Liver (tissue), 9 donors: Measurements from ENCODE around the gene USP24. TPM values are rescaled to one million over a fixed set of nuclear protein-coding genes. Genes with fewer than 3 reads are reported as not detected.

Experiments used
- DNase-seq: peaks from one replicate; pipeline ENCODE4 v3.0.0-alpha.2; 2017; ENCODE audit warnings: low spot score
- H3K27ac ChIP-seq, 2 donors: one replicate each; pipeline ENCODE4 v1.7.0; 2013; ENCODE audit warnings: inconsistent platforms in 2 of 2, low read length in 2 of 2, control low read depth in 1 of 2, low read depth in 1 of 2, mild to moderate bottlenecking in 1 of 2
- H3K27me3 ChIP-seq, 4 donors: one replicate each; pipeline versions ENCODE4 v1.6.1 to v1.7.0; 2013; ENCODE audit warnings: low read length in 3 of 4, inconsistent platforms in 1 of 4, mild to moderate bottlenecking in 1 of 4, moderate library complexity in 1 of 4; ENCODE audit not compliant: control insufficient read depth in 4 of 4, insufficient read depth in 4 of 4
- H3K36me3 ChIP-seq, 4 donors: one replicate each; pipeline versions ENCODE4 v1.6.1 to v1.7.0; 2013; ENCODE audit warnings: low read length in 3 of 4, mild to moderate bottlenecking in 3 of 4, low read depth in 1 of 4, moderate library complexity in 1 of 4; ENCODE audit not compliant: control insufficient read depth in 4 of 4, insufficient read depth in 3 of 4
- H3K4me1 ChIP-seq, 4 donors: one replicate each; pipeline versions ENCODE4 v1.6.1 to v1.7.0; 2013; ENCODE audit warnings: low read length in 3 of 4, mild to moderate bottlenecking in 3 of 4, moderate library complexity in 1 of 4; ENCODE audit not compliant: control insufficient read depth in 4 of 4, insufficient read depth in 4 of 4
- H3K4me3 ChIP-seq, 3 donors: one replicate each; pipeline versions ENCODE4 v1.6.1 to v1.7.0; 2013; ENCODE audit warnings: low read length in 3 of 3, control low read depth in 1 of 3, low read depth in 1 of 3, mild to moderate bottlenecking in 1 of 3
- H3K9ac ChIP-seq, 2 donors: one replicate each; pipeline ENCODE4 v1.7.0; 2013; ENCODE audit warnings: low read length in 2 of 2, mild to moderate bottlenecking in 2 of 2, moderate library complexity in 2 of 2, control low read depth in 1 of 2, low read depth in 1 of 2
- H3K9me3 ChIP-seq, 4 donors: one replicate each; pipeline versions ENCODE4 v1.6.1 to v1.7.0; 2013; ENCODE audit warnings: low read length in 3 of 4; ENCODE audit not compliant: control insufficient read depth in 4 of 4
- EGR1 ChIP-seq, 2 donors: IDR thresholded peaks; 2 replicates each; pipeline ENCODE4 v1.6.1; 2016 to 2018; ENCODE audit warnings: antibody characterized with exemption in 2 of 2, low read depth in 2 of 2
- FOXA1 ChIP-seq: IDR thresholded peaks from 2 replicates; pipeline ENCODE4 v1.6.1; 2016; ENCODE audit warnings: antibody characterized with exemption
- FOXA2 ChIP-seq: IDR thresholded peaks from 2 replicates; pipeline ENCODE4 v1.6.1; 2016; ENCODE audit warnings: antibody characterized with exemption
- GABPA ChIP-seq, 2 donors: IDR thresholded peaks in 1 of 2; conservative IDR thresholded peaks in 1 of 2; 2 replicates each; pipeline ENCODE4 v1.6.1; 2016; ENCODE audit warnings: antibody characterized with exemption in 2 of 2, mild to moderate bottlenecking in 1 of 2, moderate library complexity in 1 of 2
- HNF4A ChIP-seq, 2 donors: conservative IDR thresholded peaks; 2 replicates each; pipeline ENCODE4 v1.6.1; 2016; ENCODE audit warnings: antibody characterized with exemption in 2 of 2, mild to moderate bottlenecking in 2 of 2
- HNF4G ChIP-seq: IDR thresholded peaks from 2 replicates; pipeline ENCODE4 v1.6.1; 2016; ENCODE audit warnings: antibody characterized with exemption
- JUND ChIP-seq, 2 donors: IDR thresholded peaks; 2 replicates each; pipeline ENCODE4 v1.6.1; 2016; ENCODE audit warnings: antibody characterized with exemption in 2 of 2
- NR2F2 ChIP-seq: IDR thresholded peaks from 2 replicates; pipeline ENCODE4 v1.6.1; 2016; ENCODE audit warnings: antibody characterized with exemption
- RXRA ChIP-seq, 2 donors: IDR thresholded peaks; 2 replicates each; pipeline ENCODE4 v1.6.1; 2017 to 2018; ENCODE audit warnings: antibody characterized with exemption in 2 of 2, mild to moderate bottlenecking in 1 of 2
- SP1 ChIP-seq: IDR thresholded peaks from 2 replicates; pipeline ENCODE4 v1.6.1; 2018; ENCODE audit warnings: antibody characterized with exemption, mild to moderate bottlenecking
- YY1 ChIP-seq: IDR thresholded peaks from 2 replicates; pipeline ENCODE4 v1.6.1; 2016; ENCODE audit warnings: antibody characterized with exemption, mild to moderate bottlenecking
- WGBS: extraction: QIAGEN DNeasy Blood & Tissue Kit; methylation state at CpG from one replicate; pipeline ENCODE4 v1.1.7; 2013; 5-methylcytosine and 5-hydroxymethylcytosine counted together
- polyA plus RNA-seq, 2 donors: library from polyadenylated mRNA; stranded (reverse) in 1 of 2; unstranded in 1 of 2; fragments of 200-250 nt in 1 of 2; fragments of >200 nt in 1 of 2; fragmentation: Nextera tagmentation in 1 of 2; extraction: Ambion mirVana in 1 of 2; gene quantifications; one replicate each; pipeline versions ENCODE4 v1.2.1 to v1.2.3, GENCODE V29; 2013 to 2015
- total RNA-seq, 2 donors: library from RNA; depleted of rRNA; stranded (reverse); fragments of >200 nt; gene quantifications; one replicate each; pipeline ENCODE4 v1.2.3, GENCODE V29; 2014
- TF ChIP-seq, protein P1 (sequence below): IDR thresholded peaks from 2 replicates; pipeline ENCODE4 v1.6.1; 2016; ENCODE audit warnings: antibody characterized with exemption
- TF ChIP-seq, protein P2 (sequence below): IDR thresholded peaks from 2 replicates; pipeline ENCODE4 v1.6.1; 2016; ENCODE audit warnings: antibody characterized with exemption
- TF ChIP-seq, protein P3 (sequence below): IDR thresholded peaks from 2 replicates; pipeline ENCODE4 v1.6.1; 2016; ENCODE audit warnings: antibody characterized with exemption
- TF ChIP-seq, protein P4 (sequence below): fragments of 150-350 bp; IDR thresholded peaks from 2 replicates; pipeline ENCODE4 v1.5.1; 2017; ENCODE audit warnings: improper control_type of control experiment, low read depth, low read length; ENCODE audit not compliant: missing input control
- donor health status: healthy.
- donor health status: healthy.
- donor health status: healthy.
- donor health status: healthy.
- donor health status: healthy.

Gene USP24
- total and polyA plus RNA-seq, 4 donors: 7.0 to 75.8 (median 20.3) TPM

DNA sequence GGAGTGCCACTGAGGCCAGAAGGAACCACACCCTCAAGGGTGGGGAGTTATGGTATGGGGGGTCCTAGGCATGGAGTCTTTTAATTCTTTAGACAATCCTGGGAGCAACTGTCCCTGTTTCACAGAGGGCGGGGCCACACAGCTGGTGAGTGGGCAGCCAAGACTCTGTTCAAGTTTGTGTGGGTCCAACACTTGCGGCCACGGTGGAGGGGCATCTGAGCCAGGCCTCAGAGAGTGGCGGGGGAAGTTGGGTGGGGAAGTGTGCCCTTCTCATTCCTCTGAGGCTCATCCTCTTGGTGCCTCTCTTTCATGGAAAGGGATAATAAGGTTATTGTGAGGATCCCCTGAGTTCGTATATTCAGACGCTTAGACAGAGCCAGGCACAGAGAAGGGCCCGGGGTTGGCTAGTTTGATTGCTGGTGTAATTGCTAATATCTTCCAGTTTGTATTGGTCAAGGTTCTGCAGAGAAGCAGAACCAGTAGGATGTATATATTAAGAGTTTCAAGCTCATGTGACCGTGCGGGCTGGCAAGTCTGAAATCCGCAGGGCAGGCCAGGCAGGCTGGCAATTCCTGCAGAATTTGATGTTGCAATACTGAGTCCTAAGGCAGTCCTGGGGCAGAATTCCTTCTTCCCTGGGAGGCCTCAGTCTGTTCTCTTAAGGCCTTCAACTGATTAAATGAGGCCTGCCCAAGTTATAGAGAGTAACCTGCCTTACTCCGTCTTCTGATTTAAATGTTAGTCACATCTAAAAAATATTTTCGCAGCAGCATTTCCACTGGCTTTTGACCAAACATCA is 159.9 kb downstream of the USP24 start:
- WGBS: 72% methylated on average over 12 of the region's 12 CpGs

DNA sequence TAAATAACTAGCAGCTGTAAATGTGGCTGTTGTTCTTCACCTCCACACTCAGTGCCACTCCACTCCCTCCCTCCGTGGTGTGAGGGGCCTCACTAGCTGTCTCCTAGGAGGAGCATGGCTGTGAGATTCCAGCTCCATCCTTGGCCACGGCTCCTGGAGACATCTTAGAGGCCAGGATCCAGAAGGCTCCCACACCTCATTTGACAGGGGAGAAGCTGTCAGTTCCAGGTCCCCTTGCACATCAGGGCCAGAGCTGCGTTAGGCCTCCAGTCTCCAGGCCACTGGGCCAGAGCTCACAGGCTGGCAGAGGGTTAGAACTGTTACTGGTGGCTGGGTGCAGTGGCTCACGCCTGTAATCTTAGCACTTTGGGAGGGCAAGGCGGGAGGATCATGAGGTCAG is 160.8 kb downstream of the USP24 start:
- Histone ChIP-seq H3K36me3 (peaks cover 7 to 17% (median 11%) of the 10 kb centered on the region in 4 donors), H3K27ac (peak overlapping the region in 1 of 2 donors; percentile 35), H3K4me1 (peaks cover 21 to 71% (median 55%) of the 10 kb centered on the region in 4 donors), H3K27me3 (no peaks in the 10 kb centered on the region), H3K4me3 (no peak overlapping the region), H3K9me3 (no peaks in the 10 kb centered on the region), H3K9ac (no peak overlapping the region)
- DNase-seq: no peak
- TF ChIP-seq SP1: no peak
- TF ChIP-seq, protein P1, sequence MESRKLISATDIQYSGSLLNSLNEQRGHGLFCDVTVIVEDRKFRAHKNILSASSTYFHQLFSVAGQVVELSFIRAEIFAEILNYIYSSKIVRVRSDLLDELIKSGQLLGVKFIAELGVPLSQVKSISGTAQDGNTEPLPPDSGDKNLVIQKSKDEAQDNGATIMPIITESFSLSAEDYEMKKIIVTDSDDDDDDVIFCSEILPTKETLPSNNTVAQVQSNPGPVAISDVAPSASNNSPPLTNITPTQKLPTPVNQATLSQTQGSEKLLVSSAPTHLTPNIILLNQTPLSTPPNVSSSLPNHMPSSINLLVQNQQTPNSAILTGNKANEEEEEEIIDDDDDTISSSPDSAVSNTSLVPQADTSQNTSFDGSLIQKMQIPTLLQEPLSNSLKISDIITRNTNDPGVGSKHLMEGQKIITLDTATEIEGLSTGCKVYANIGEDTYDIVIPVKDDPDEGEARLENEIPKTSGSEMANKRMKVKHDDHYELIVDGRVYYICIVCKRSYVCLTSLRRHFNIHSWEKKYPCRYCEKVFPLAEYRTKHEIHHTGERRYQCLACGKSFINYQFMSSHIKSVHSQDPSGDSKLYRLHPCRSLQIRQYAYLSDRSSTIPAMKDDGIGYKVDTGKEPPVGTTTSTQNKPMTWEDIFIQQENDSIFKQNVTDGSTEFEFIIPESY: no peak
- no peak for TF ChIP-seq YY1
- no peak for TF ChIP-seq NR2F2
- TF ChIP-seq RXRA (IDR thresholded peaks at IDR 0.05): no peak
- no peak for TF ChIP-seq HNF4G
- TF ChIP-seq, protein P2, sequence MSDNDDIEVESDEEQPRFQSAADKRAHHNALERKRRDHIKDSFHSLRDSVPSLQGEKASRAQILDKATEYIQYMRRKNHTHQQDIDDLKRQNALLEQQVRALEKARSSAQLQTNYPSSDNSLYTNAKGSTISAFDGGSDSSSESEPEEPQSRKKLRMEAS: no peak
- no peak for TF ChIP-seq GABPA (IDR thresholded peaks at IDR 0.05 in 1 of 2, conservative IDR thresholded peaks at IDR 0.05 in 1 of 2)
- TF ChIP-seq FOXA2: no peak
- no peak for TF ChIP-seq EGR1 (IDR thresholded peaks at IDR 0.05; ENCODE audit: low read depth in 2 of 2)
- TF ChIP-seq, protein P3, sequence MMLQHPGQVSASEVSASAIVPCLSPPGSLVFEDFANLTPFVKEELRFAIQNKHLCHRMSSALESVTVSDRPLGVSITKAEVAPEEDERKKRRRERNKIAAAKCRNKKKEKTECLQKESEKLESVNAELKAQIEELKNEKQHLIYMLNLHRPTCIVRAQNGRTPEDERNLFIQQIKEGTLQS: no peak
- TF ChIP-seq JUND (IDR thresholded peaks at IDR 0.05): no peak
- WGBS: 92% methylated on average over 5 of the region's 5 CpGs

More for the DNA sequence above, 159.9 kb downstream of the USP24 start:
- peak; percentile 16 to 61 for TF ChIP-seq HNF4A (conservative IDR thresholded peaks at IDR 0.05)
- TF ChIP-seq GABPA (IDR thresholded peaks at IDR 0.05 in 1 of 2, conservative IDR thresholded peaks at IDR 0.05 in 1 of 2): no peak
- TF ChIP-seq, protein P3: no peak
- TF ChIP-seq RXRA (IDR thresholded peaks at IDR 0.05): peak in 1 of 2 donors; percentile 47
- no peak for TF ChIP-seq JUND (IDR thresholded peaks at IDR 0.05)
- TF ChIP-seq YY1: no peak
- TF ChIP-seq FOXA1: no peak
- TF ChIP-seq, protein P4, sequence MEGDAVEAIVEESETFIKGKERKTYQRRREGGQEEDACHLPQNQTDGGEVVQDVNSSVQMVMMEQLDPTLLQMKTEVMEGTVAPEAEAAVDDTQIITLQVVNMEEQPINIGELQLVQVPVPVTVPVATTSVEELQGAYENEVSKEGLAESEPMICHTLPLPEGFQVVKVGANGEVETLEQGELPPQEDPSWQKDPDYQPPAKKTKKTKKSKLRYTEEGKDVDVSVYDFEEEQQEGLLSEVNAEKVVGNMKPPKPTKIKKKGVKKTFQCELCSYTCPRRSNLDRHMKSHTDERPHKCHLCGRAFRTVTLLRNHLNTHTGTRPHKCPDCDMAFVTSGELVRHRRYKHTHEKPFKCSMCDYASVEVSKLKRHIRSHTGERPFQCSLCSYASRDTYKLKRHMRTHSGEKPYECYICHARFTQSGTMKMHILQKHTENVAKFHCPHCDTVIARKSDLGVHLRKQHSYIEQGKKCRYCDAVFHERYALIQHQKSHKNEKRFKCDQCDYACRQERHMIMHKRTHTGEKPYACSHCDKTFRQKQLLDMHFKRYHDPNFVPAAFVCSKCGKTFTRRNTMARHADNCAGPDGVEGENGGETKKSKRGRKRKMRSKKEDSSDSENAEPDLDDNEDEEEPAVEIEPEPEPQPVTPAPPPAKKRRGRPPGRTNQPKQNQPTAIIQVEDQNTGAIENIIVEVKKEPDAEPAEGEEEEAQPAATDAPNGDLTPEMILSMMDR: no peak
- no peak overlapping the region for H3K9ac ChIP-seq
- peaks cover 17 to 65% (median 51%) of the 10 kb centered on the region in 4 donors for H3K4me1 ChIP-seq
- H3K4me3 ChIP-seq: no peak overlapping the region
- H3K27ac ChIP-seq: peak overlapping the region in 1 of 2 donors; percentile 7
- no peaks in the 10 kb centered on the region for H3K9me3 ChIP-seq
- H3K27me3 ChIP-seq: no peaks in the 10 kb centered on the region
- no peak for DNase-seq
- peaks cover 8 to 23% (median 17%) of the 10 kb centered on the region in 4 donors for H3K36me3 ChIP-seq
